Bronchial epithelial cell (primary cell): ENCODE results near the gene PAAF1. TPM values are rescaled to one million over a fixed set of nuclear protein-coding genes. Genes with fewer than 3 reads are reported as not detected.

Experiments
- DNase-seq: peaks from one replicate; pipeline ENCODE4 v3.0.0-alpha.2; 2010; ENCODE audit warnings: low read depth
- FAIRE-seq: peaks from 2 replicates; lab custom pipeline; 2011; peaks lifted over from hg19 to GRCh38; lab: Jason Lieb, UNC
- H3K27me3 ChIP-seq: 2 replicates; pipeline ENCODE4 v1.5.1; 2011; ENCODE audit warnings: low read length; ENCODE audit not compliant: control insufficient read depth, insufficient read depth
- H3K36me3 ChIP-seq: 2 replicates; pipeline ENCODE4 v1.5.1; 2011; ENCODE audit warnings: low read length; ENCODE audit not compliant: control insufficient read depth, insufficient read depth
- H3K4me3 ChIP-seq: 2 replicates; pipeline ENCODE4 v1.5.1; 2011; ENCODE audit warnings: mild to moderate bottlenecking, low read depth, low read length, control low read depth
- CTCF ChIP-seq: IDR thresholded peaks from 2 replicates; pipeline ENCODE4 v1.5.1; 2011; ENCODE audit warnings: mild to moderate bottlenecking, moderate library complexity, low read length, control low read depth, inconsistent platforms; ENCODE audit not compliant: insufficient read depth, severe bottlenecking
- total RNA-seq: library from RNA; depleted of rRNA; stranded (reverse); fragments of >200 nt; gene quantifications from 2 replicates; pipeline ENCODE4 v1.2.1, GENCODE V29; 2014

PAAF1 gene
- total RNA-seq, 1 donor from 2014 or later: 10.3 TPM

GRCh38 chr11:73860202-73860601 is 16.6 kb upstream of the PAAF1 start:
- H3K4me3 ChIP-seq: no peak overlapping the region
- TF ChIP-seq CTCF: no peak
- no peak for FAIRE-seq
- no peaks in the 10 kb centered on the region for H3K27me3 ChIP-seq
- DNase-seq: no peak
- H3K36me3 ChIP-seq: peaks cover 4% of the 10 kb centered on the region

GRCh38 chr11:73862986-73863385 is 13.8 kb upstream of the PAAF1 start:
- FAIRE-seq (no peak), DNase-seq (no peak)
- Histone ChIP-seq H3K27me3 (no peaks in the 10 kb centered on the region), H3K4me3 (no peak overlapping the region), H3K36me3 (peaks cover 4% of the 10 kb centered on the region)
- TF ChIP-seq CTCF: no peak

GRCh38 chr11:73866095-73866579 is 10.7 kb upstream of the PAAF1 start:
- TF ChIP-seq CTCF: no peak
- no peaks in the 10 kb centered on the region for H3K27me3 ChIP-seq
- H3K4me3 ChIP-seq: no peak overlapping the region
- FAIRE-seq (no peak), DNase-seq (no peak)
- peaks cover 4% of the 10 kb centered on the region for H3K36me3 ChIP-seq

- TF ChIP-seq CTCF: no peak
- DNase-seq (peak; percentile 84), FAIRE-seq (no peak)
- Histone ChIP-seq H3K27me3 (no peaks in the 10 kb centered on the region), H3K36me3 (peaks cover 4% of the 10 kb centered on the region), H3K4me3 (no peak overlapping the region)
These were observed 10.2 kb upstream of the PAAF1 start for GRCh38 chr11:73866586-73866996.

- no peak for FAIRE-seq
- H3K36me3 ChIP-seq: peaks cover 6% of the 10 kb centered on the region
- TF ChIP-seq CTCF: no peak
These were observed 7.4 kb upstream of the PAAF1 start for GRCh38 chr11:73869332-73869949.

GRCh38 chr11:73870261-73870660 is 6.5 kb upstream of the PAAF1 start:
- no peak for TF ChIP-seq CTCF
- H3K36me3 ChIP-seq: peaks cover 5% of the 10 kb centered on the region
- FAIRE-seq: no peak

More at GRCh38 chr11:73869332-73869949, 7.4 kb upstream of the PAAF1 start:
- no peak overlapping the region for H3K4me3 ChIP-seq
- H3K27me3 ChIP-seq: no peaks in the 10 kb centered on the region
- no peak for DNase-seq

More at GRCh38 chr11:73870261-73870660, 6.5 kb upstream of the PAAF1 start:
- H3K27me3 ChIP-seq: no peaks in the 10 kb centered on the region
- no peak for DNase-seq
- no peak overlapping the region for H3K4me3 ChIP-seq
